ENCODE results near the gene CDH23.

The CDH23 gene

DNA sequence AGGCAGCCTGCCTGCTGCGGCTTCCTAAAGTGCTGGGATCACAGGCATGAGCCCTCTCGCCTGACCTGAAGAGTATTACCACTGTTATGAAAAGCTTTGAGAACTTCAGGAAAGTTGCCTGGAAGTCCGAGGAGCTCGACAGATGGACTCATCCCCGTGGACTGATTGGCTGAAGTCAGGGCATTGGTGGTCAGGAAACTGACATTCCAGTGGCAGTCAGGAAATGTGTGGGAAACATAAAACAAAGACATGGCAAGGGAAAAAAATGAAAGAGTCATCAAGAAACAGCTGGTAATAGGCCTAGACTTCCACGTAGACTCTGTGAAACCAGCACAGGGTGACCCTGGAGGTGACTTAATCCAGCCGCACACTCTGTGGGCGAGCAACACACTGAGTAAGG, 123.3 kb downstream of the CDH23 start:
- TF ChIP-seq, protein P1, sequence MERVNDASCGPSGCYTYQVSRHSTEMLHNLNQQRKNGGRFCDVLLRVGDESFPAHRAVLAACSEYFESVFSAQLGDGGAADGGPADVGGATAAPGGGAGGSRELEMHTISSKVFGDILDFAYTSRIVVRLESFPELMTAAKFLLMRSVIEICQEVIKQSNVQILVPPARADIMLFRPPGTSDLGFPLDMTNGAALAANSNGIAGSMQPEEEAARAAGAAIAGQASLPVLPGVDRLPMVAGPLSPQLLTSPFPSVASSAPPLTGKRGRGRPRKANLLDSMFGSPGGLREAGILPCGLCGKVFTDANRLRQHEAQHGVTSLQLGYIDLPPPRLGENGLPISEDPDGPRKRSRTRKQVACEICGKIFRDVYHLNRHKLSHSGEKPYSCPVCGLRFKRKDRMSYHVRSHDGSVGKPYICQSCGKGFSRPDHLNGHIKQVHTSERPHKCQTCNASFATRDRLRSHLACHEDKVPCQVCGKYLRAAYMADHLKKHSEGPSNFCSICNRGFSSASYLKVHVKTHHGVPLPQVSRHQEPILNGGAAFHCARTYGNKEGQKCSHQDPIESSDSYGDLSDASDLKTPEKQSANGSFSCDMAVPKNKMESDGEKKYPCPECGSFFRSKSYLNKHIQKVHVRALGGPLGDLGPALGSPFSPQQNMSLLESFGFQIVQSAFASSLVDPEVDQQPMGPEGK (CRISPR knock-in tag; IDR thresholded peaks at IDR 0.05; ENCODE audit: borderline replicate concordance): no peak
- TF ChIP-seq ZFP3 (CRISPR knock-in tag; IDR thresholded peaks at IDR 0.05) (no peak), ZNF70 (CRISPR knock-in tag; IDR thresholded peaks at IDR 0.05) (no peak), RARB (CRISPR knock-in tag; IDR thresholded peaks at IDR 0.05) (no peak)
- ATAC-seq: no peak

DNA sequence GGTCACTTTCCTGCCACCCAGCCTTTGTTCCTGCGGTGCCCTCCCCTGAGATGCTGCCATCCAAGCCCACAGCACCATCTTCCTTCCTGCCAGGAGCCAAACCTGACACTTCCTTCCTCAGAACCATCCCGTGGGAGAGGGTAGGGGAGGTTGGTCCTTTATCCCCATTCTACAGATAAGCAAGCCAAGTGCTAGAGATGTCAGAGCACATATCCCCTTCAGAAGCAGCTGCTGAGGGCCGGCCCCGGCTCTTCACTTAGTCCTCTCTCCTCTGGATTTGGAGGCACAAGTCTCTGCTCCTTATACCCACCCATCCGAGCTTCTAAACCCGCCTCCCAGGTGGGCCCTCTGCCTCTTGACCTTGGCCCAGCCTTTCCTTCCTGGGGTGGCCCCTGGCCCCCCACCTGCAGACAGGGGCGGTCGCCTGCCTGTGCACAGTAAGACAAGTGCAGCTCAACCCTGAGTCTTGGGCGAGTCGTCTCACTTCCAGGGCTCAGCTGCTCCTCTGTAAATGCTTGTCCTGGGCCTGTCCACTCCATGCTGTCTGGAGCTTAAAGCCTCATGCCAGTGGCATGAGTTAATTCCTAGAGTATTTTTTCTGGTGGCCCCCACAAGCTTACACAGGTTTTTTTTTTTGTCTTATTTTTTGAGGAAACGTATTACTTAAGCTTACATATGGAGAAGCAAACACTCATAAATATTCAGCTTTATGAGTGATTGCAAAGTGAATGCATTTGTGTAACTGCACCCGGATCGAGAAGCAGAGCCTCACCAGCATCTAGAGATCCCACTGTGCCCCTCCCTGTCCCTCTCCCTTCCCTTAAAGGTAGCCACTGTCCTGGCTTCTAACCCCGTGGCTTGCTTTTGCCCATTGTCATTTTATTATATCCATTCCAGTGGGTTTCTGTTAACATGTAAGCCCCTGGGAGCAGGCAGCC, 125.1 kb downstream of the CDH23 start:
- TF ChIP-seq TCF4 (CRISPR knock-in tag; IDR thresholded peaks at IDR 0.05; ENCODE audit: borderline replicate concordance): no peak
- TF ChIP-seq PPARA (CRISPR knock-in tag; IDR thresholded peaks at IDR 0.05; ENCODE audit: borderline replicate concordance): no peak
- no peak for TF ChIP-seq ZNF565 (CRISPR knock-in tag; conservative IDR thresholded peaks at IDR 0.05; ENCODE audit: low read depth)
- no peak for TF ChIP-seq TOX (CRISPR knock-in tag; IDR thresholded peaks at IDR 0.05; ENCODE audit: borderline replicate concordance)
- TF ChIP-seq, protein P2, sequence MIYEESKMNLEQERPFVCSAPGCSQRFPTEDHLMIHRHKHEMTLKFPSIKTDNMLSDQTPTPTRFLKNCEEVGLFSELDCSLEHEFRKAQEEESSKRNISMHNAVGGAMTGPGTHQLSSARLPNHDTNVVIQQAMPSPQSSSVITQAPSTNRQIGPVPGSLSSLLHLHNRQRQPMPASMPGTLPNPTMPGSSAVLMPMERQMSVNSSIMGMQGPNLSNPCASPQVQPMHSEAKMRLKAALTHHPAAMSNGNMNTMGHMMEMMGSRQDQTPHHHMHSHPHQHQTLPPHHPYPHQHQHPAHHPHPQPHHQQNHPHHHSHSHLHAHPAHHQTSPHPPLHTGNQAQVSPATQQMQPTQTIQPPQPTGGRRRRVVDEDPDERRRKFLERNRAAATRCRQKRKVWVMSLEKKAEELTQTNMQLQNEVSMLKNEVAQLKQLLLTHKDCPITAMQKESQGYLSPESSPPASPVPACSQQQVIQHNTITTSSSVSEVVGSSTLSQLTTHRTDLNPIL (CRISPR knock-in tag; IDR thresholded peaks at IDR 0.05; ENCODE audit: low read depth): no peak
- TF ChIP-seq ESRRG (CRISPR knock-in tag; IDR thresholded peaks at IDR 0.05): no peak
- no peak for TF ChIP-seq ISL1 (CRISPR knock-in tag; IDR thresholded peaks at IDR 0.05)
- TF ChIP-seq, protein P3, sequence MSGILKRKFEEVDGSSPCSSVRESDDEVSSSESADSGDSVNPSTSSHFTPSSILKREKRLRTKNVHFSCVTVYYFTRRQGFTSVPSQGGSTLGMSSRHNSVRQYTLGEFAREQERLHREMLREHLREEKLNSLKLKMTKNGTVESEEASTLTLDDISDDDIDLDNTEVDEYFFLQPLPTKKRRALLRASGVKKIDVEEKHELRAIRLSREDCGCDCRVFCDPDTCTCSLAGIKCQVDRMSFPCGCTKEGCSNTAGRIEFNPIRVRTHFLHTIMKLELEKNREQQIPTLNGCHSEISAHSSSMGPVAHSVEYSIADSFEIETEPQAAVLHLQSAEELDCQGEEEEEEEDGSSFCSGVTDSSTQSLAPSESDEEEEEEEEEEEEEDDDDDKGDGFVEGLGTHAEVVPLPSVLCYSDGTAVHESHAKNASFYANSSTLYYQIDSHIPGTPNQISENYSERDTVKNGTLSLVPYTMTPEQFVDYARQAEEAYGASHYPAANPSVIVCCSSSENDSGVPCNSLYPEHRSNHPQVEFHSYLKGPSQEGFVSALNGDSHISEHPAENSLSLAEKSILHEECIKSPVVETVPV (CRISPR knock-in tag; IDR thresholded peaks at IDR 0.05): no peak
- TF ChIP-seq ZC3H10 (CRISPR knock-in tag; IDR thresholded peaks at IDR 0.05): no peak
- no peak for TF ChIP-seq ZNF70 (CRISPR knock-in tag; IDR thresholded peaks at IDR 0.05)
- TF ChIP-seq ARNTL (CRISPR knock-in tag; IDR thresholded peaks at IDR 0.05; ENCODE audit: borderline replicate concordance, low read depth): no peak
- TF ChIP-seq, protein P4, sequence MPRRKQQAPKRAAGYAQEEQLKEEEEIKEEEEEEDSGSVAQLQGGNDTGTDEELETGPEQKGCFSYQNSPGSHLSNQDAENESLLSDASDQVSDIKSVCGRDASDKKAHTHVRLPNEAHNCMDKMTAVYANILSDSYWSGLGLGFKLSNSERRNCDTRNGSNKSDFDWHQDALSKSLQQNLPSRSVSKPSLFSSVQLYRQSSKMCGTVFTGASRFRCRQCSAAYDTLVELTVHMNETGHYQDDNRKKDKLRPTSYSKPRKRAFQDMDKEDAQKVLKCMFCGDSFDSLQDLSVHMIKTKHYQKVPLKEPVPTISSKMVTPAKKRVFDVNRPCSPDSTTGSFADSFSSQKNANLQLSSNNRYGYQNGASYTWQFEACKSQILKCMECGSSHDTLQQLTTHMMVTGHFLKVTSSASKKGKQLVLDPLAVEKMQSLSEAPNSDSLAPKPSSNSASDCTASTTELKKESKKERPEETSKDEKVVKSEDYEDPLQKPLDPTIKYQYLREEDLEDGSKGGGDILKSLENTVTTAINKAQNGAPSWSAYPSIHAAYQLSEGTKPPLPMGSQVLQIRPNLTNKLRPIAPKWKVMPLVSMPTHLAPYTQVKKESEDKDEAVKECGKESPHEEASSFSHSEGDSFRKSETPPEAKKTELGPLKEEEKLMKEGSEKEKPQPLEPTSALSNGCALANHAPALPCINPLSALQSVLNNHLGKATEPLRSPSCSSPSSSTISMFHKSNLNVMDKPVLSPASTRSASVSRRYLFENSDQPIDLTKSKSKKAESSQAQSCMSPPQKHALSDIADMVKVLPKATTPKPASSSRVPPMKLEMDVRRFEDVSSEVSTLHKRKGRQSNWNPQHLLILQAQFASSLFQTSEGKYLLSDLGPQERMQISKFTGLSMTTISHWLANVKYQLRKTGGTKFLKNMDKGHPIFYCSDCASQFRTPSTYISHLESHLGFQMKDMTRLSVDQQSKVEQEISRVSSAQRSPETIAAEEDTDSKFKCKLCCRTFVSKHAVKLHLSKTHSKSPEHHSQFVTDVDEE (CRISPR knock-in tag; IDR thresholded peaks at IDR 0.05): no peak

DNA sequence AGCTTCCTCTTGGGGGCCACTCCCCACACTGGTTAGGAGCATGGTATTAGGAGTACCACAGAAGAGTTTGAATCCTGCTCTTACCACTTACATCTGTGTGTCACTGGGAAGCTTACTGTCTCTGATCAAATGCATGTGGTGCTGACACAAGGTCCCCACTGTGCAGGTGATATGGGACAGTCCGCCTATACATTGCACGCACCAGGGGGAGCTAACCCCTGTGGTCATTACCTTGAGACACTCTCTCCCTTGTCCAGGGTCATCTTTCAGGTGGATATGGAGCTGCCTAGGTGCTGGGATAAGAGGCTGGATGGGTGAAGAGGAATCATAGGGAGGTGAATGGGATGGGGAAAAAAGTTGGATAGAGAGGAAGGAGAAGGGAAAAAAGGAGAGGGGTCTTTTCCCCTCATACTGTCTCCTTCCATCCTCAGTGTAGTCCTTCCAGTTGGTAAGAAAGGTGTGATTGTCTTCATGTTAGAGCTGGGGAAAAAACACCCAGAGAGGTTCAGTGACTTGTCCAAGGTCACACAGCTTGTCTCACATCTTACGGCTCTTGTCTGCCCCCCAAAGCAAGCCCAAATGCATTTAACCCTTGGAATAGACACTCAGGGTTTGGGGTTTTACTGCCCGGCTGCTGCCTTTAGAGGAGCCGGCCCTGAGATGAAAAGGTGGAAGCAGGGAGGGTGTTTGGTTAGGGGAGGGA, 125.9 kb downstream of the CDH23 start:
- no peak for TF ChIP-seq PPARA (CRISPR knock-in tag; IDR thresholded peaks at IDR 0.05; ENCODE audit: borderline replicate concordance)
- peak; percentile 46; the same call in 1 of the 2 replicates for TF ChIP-seq ZNF70 (CRISPR knock-in tag; IDR thresholded peaks at IDR 0.05)
- no peak for TF ChIP-seq ZNF565 (CRISPR knock-in tag; conservative IDR thresholded peaks at IDR 0.05; ENCODE audit: low read depth)
- no peak for ATAC-seq

More for the DNA sequence above, 125.1 kb downstream of the CDH23 start:
- ATAC-seq: no peak

DNA sequence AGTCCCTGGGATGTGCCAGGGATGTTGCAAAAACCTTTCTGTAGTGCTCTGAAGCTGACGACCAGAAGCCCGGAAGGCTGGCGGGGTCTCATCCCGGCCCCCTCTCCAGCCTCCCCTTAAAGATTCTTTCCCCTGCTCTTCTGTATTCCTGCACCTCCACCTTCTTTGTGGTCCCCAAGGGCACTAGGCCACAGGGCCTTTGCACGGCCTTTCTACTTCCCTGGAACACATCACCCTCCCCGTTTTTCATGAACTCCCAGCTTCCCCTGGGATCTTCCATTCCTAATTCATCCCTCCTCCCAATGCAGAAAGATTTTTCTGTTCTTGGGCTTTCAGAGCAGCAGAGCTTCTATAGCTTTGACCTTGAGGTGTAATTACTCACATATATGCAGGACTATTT, 127.0 kb downstream of the CDH23 start:
- no peak for ATAC-seq
- TF ChIP-seq PPARA (CRISPR knock-in tag; IDR thresholded peaks at IDR 0.05; ENCODE audit: borderline replicate concordance) (no peak), ISL1 (CRISPR knock-in tag; IDR thresholded peaks at IDR 0.05) (no peak), BACH2 (CRISPR knock-in tag; IDR thresholded peaks at IDR 0.05; ENCODE audit: borderline replicate concordance) (no peak), ARNTL (CRISPR knock-in tag; IDR thresholded peaks at IDR 0.05; ENCODE audit: borderline replicate concordance, low read depth) (no peak), SNAI2 (CRISPR knock-in tag; IDR thresholded peaks at IDR 0.05) (no peak), ZNF8 (CRISPR knock-in tag; IDR thresholded peaks at IDR 0.05) (no peak), TOX (CRISPR knock-in tag; IDR thresholded peaks at IDR 0.05; ENCODE audit: borderline replicate concordance) (no peak), TCF4 (CRISPR knock-in tag; IDR thresholded peaks at IDR 0.05; ENCODE audit: borderline replicate concordance) (no peak), ZFP3 (CRISPR knock-in tag; IDR thresholded peaks at IDR 0.05) (no peak)
- TF ChIP-seq, protein P1 (CRISPR knock-in tag; IDR thresholded peaks at IDR 0.05; ENCODE audit: borderline replicate concordance): no peak
- TF ChIP-seq, protein P3 (CRISPR knock-in tag; IDR thresholded peaks at IDR 0.05): no peak
- TF ChIP-seq, protein P5, sequence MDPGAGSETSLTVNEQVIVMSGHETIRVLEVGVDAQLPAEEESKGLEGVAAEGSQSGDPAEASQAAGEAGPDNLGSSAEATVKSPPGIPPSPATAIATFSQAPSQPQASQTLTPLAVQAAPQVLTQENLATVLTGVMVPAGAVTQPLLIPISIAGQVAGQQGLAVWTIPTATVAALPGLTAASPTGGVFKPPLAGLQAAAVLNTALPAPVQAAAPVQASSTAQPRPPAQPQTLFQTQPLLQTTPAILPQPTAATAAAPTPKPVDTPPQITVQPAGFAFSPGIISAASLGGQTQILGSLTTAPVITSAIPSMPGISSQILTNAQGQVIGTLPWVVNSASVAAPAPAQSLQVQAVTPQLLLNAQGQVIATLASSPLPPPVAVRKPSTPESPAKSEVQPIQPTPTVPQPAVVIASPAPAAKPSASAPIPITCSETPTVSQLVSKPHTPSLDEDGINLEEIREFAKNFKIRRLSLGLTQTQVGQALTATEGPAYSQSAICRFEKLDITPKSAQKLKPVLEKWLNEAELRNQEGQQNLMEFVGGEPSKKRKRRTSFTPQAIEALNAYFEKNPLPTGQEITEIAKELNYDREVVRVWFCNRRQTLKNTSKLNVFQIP (CRISPR knock-in tag; IDR thresholded peaks at IDR 0.05; ENCODE audit: borderline replicate concordance, low read depth): no peak
